B cell (primary cell): ENCODE data around the gene EIF4E2. TPM values are rescaled to one million over a fixed set of nuclear protein-coding genes. Genes with fewer than 3 reads are reported as not detected.

ENCODE experiments used
- ATAC-seq: fragments of 200-7000 bp; cut with Tn5 transposase; one replicate; pipeline ENCODE4 v1.10.0; 2021; ENCODE audit warnings: low read depth, mild to moderate bottlenecking, moderate number of reproducible peaks, moderate library complexity
- CTCF ChIA-PET: fragments of 350-600 bp; sonication (Branson Sonifier 250); formaldehyde crosslinking; loops from one replicate; lab custom pipeline; 2021; ENCODE audit warnings: antibody characterized with exemption, inconsistent platforms; lab: Charles Lee
- POLR2A ChIA-PET: fragments of 350-600 bp; sonication (Branson Sonifier 250); formaldehyde crosslinking; loops from one replicate; lab custom pipeline; 2021; ENCODE audit warnings: antibody characterized with exemption; lab: Charles Lee
- DNase-seq: peaks from one replicate; pipeline ENCODE4 v3.0.0; 2013
- H2AFZ ChIP-seq: 2 replicates; pipeline ENCODE4 v1.6.1; 2012; ENCODE audit warnings: mild to moderate bottlenecking, low read depth, low read length; ENCODE audit not compliant: insufficient read depth, poor library complexity, severe bottlenecking
- H3K27ac ChIP-seq, 2 donors: 1 replicate in 1 of 2; 2 replicates in 1 of 2; pipeline ENCODE4 v1.5.1; 2012 to 2013; ENCODE audit warnings: low read length in 2 of 2, mild to moderate bottlenecking in 2 of 2, moderate library complexity in 1 of 2
- H3K27me3 ChIP-seq, 4 experiments: fragments of 200-600 bp in 1 of 4; sonication (generic) in 1 of 4; replicated peaks in 1 of 4; 1 replicate in 2 of 4; 2 replicates in 2 of 4; pipeline versions ENCODE4 v1.6.1 to v1.7.0; 2013 to 2016; ENCODE audit warnings: low read length in 3 of 4, mild to moderate bottlenecking in 2 of 4, mixed read lengths in 1 of 4, moderate library complexity in 1 of 4; ENCODE audit not compliant: insufficient read depth in 4 of 4, control insufficient read depth in 3 of 4; ENCODE audit errors: control extremely low read depth in 1 of 4
- H3K36me3 ChIP-seq, 2 experiments: replicated peaks in 1 of 2; 1 replicate in 1 of 2; 2 replicates in 1 of 2; pipeline versions ENCODE4 v1.6.1 to v1.7.1; 2013; ENCODE audit warnings: low read length in 1 of 2; ENCODE audit not compliant: insufficient read depth in 2 of 2, control insufficient read depth in 1 of 2; ENCODE audit errors: control extremely low read depth in 1 of 2, extremely low read depth in 1 of 2
- H3K4me1 ChIP-seq, 2 donors: fragments of 200-600 bp in 1 of 2; sonication (generic) in 1 of 2; 1 replicate in 1 of 2; 2 replicates in 1 of 2; pipeline versions ENCODE4 v1.5.1 to v1.6.1; 2013 to 2017; ENCODE audit warnings: low read length in 2 of 2; ENCODE audit not compliant: control insufficient read depth in 2 of 2, insufficient read depth in 2 of 2
- H3K4me2 ChIP-seq: replicated peaks from 2 replicates; pipeline ENCODE3; 2012; ENCODE audit warnings: mild to moderate bottlenecking, low read depth, low read length; ENCODE audit not compliant: poor library complexity, severe bottlenecking
- H3K4me3 ChIP-seq, 5 experiments: fragments of 200-600 bp in 1 of 5; sonication (generic) in 1 of 5; 1 replicate in 3 of 5; 2 replicates in 2 of 5; pipeline versions ENCODE4 v1.5.1 to v1.7.0; 2011 to 2016; ENCODE audit warnings: low read length in 4 of 5, mild to moderate bottlenecking in 4 of 5, low read depth in 2 of 5, control low read depth in 1 of 5, moderate library complexity in 1 of 5; ENCODE audit not compliant: insufficient read depth in 1 of 5; ENCODE audit errors: control extremely low read depth in 1 of 5, extremely low read depth in 1 of 5
- H3K79me2 ChIP-seq: fragments of 200-600 bp; sonication (generic); one replicate; pipeline ENCODE4 v1.6.0; 2016; ENCODE audit warnings: low read length; ENCODE audit not compliant: control insufficient read depth, insufficient read depth
- H3K9ac ChIP-seq: fragments of 200-600 bp; sonication (generic); 2 replicates; pipeline ENCODE4 v1.6.1; 2017; ENCODE audit warnings: mild to moderate bottlenecking, low read length, moderate library complexity
- H3K9me3 ChIP-seq, 3 donors: one replicate each; pipeline versions ENCODE4 v1.6.1 to v1.7.1; 2013; ENCODE audit warnings: low read length in 2 of 3; ENCODE audit not compliant: control insufficient read depth in 2 of 3, insufficient read depth in 1 of 3; ENCODE audit errors: control extremely low read depth in 1 of 3
- H4K20me1 ChIP-seq: 2 replicates; pipeline ENCODE4 v1.6.0; 2012; ENCODE audit warnings: mild to moderate bottlenecking, low read length; ENCODE audit not compliant: insufficient read depth, control insufficient read depth, poor library complexity, severe bottlenecking
- H3K27ac Mint-ChIP-seq: one replicate; pipeline ENCODE4 v1.8.0; 2021; ENCODE audit warnings: mixed read lengths
- H3K27me3 Mint-ChIP-seq: one replicate; pipeline ENCODE4 v1.8.0; 2021; ENCODE audit warnings: mixed read lengths
- H3K4me1 Mint-ChIP-seq: one replicate; pipeline ENCODE4 v1.8.0; 2021; ENCODE audit warnings: mixed read lengths
- H3K4me3 Mint-ChIP-seq: one replicate; pipeline ENCODE4 v1.8.0; 2021; ENCODE audit warnings: mixed read lengths
- H3K9me3 Mint-ChIP-seq: one replicate; pipeline ENCODE4 v1.8.0; 2022; ENCODE audit warnings: mixed read lengths; ENCODE audit not compliant: insufficient read depth
- CTCF ChIP-seq: fragments of 200-600 bp; IDR thresholded peaks from one replicate; pipeline ENCODE4 v1.8.0; 2022; ENCODE audit warnings: antibody characterized with exemption, mild to moderate bottlenecking
- EZH2 ChIP-seq: IDR thresholded peaks from 2 replicates; pipeline ENCODE4 v1.6.1; 2012; ENCODE audit warnings: borderline replicate concordance, low read depth, mild to moderate bottlenecking, moderate library complexity, low read length; ENCODE audit not compliant: insufficient read depth, poor library complexity, severe bottlenecking
- WGBS: methylation state at CpG from one replicate; pipeline ENCODE4 v1.1.5; 2013; ENCODE audit warnings: missing lambda C conversion rate; ENCODE audit not compliant: insufficient coverage; 5-methylcytosine and 5-hydroxymethylcytosine counted together
- intact Hi-C: fragments of 100-400 bp; cut with micrococcal nuclease; formaldehyde crosslinking; loops from one replicate; pipeline ENCODE4 v1.10.0; 2022
- polyA plus RNA-seq: library from polyadenylated mRNA; depleted of rRNA; stranded (reverse); fragments of >200 nt; gene quantifications from 2 replicates; pipeline ENCODE4 v1.2.3, GENCODE V29; 2012
- total RNA-seq, 2 donors: library from RNA; stranded (reverse); fragments of 120-200 nt in 1 of 2; gene quantifications; 1 replicate in 1 of 2; 2 replicates in 1 of 2; pipeline versions ENCODE4 v1.2.3 to v1.2.4, GENCODE V29; 2013 to 2022

The EIF4E2 gene
- total and polyA plus RNA-seq, 2 donors (not counting 1 experiment from before 2014, with no cell fraction given) = 17.9 to 67.0 TPM

GRCh38 chr2:232518844-232519243, 31.6 kb upstream of the EIF4E2 start:
- peaks cover 0 to 32% (median 14%) of the 10 kb centered on the region in 4 experiments for H3K27me3 ChIP-seq
- no peak for ATAC-seq

More at GRCh38 chr2:232518844-232519243, 31.6 kb upstream of the EIF4E2 start:
- Mint-ChIP-seq H3K4me1 (peaks cover 12% of the 10 kb centered on the region), H3K4me3 (no peak overlapping the region), H3K27ac (no peak overlapping the region), H3K27me3 (peaks cover 17% of the 10 kb centered on the region), H3K9me3 (no peaks in the 10 kb centered on the region)
- Histone ChIP-seq H2AFZ (no peak overlapping the region), H3K79me2 (no peaks in the 10 kb centered on the region), H3K9me3 (peaks cover 0 to 12% (median 0%) of the 10 kb centered on the region in 3 donors), H3K9ac (no peak overlapping the region), H3K4me2 (no peak overlapping the region), H3K36me3 (no peaks in the 10 kb centered on the region), H3K4me3 (no peak overlapping the region), H4K20me1 (no peaks in the 10 kb centered on the region), H3K27ac (no peak overlapping the region), H3K4me1 (peaks cover 22 to 24% of the 10 kb centered on the region in 2 donors)
- TF ChIP-seq EZH2 = no peak
- TF ChIP-seq CTCF = no peak
- ChIA-PET CTCF (interaction anchor here (1.1 kb wide), 1 partner anchor 15 kb away, joined by 3 read pairs; no protein-coding TSS in a partner anchor), POLR2A (no interaction called here)
- DNase-seq = no peak
- intact Hi-C loops = no loop called here
- WGBS = 70% methylated on average over 5 of the region's 6 CpGs
